ENCODE results near the gene MALT1. TPM values are rescaled to one million over a fixed set of nuclear protein-coding genes. Genes with fewer than 3 reads are reported as not detected.

MALT1 gene
- polyA plus RNA-seq, 2 of the 4 experiments (the other 2 are of a cell fraction) = 30.7 to 34.0 TPM

DNA sequence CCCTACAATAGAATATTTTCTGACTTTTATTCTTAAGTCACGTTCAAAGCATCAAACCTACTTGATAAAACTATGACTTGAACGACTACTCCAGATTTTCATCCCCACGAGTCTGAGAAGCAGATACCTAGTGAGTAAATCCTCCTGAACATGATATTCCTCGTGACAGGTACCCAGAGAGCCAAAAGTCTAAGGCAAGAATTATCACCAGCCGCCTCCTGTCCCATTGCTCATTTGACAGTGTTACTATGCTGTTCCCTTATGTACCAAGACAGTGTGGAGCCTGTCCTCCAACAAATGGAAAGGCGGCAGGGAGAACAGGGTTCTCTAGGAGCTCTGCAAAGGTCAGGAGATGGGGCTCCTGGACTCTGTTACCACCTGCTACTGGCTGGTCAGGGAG lies 34.1 kb upstream of the MALT1 start:
- no peak for FAIRE-seq
- 94% methylated on average over 6 of the region's 6 CpGs for WGBS (ENCODE audit: missing lambda C conversion rate)
- no peak overlapping the region for H3K4me3 ChIP-seq

DNA sequence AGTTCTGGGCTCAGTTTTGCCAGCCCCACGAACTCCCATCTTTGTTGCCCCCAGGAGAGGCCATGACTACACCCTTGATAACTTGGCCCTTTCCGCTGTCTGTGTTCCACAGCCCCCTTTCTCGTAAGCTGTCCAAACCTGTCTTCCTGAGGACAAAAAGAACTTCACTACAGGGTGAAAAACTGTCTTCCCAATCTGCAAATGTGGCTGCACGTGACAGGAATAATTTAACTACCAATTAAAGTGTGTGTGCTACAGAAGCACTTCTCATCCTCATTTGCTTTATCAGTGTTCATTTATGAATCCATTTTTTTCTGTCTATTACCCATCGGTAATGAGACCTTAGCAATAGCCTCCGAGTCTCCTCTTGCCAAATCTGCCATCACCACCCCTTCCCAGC lies 33.3 kb upstream of the MALT1 start:
- peak overlapping the region; percentile 20 to 89; a peak in 4 of 6 replicates for H3K27ac ChIP-seq
- H3K4me2 ChIP-seq = no peak overlapping the region
- FAIRE-seq (no peak), DNase-seq (ENCODE audit: low read depth in 1 of 2, low spot score in 1 of 2) (no peak), ATAC-seq (no peak)
- TF ChIP-seq ZSCAN20 (CRISPR knock-in tag; IDR thresholded peaks at IDR 0.05) (no peak), NPAS2 (CRISPR knock-in tag; IDR thresholded peaks at IDR 0.05; ENCODE audit: borderline replicate concordance) (no peak), BHLHE40 (IDR thresholded peaks at IDR 0.05; ENCODE audit: low read depth, low read length) (no peak), RNF2 (IDR thresholded peaks at IDR 0.05; ENCODE audit: borderline replicate concordance, low read depth) (no peak), CHD4 (IDR thresholded peaks at IDR 0.05; ENCODE audit: borderline replicate concordance) (no peak), RFX5 (IDR thresholded peaks at IDR 0.05) (no peak), JUN (IDR thresholded peaks at IDR 0.05) (no peak), MAZ (IDR thresholded peaks at IDR 0.05; ENCODE audit: borderline replicate concordance, low read depth, low read length) (no peak), ZNF302 (CRISPR knock-in tag; IDR thresholded peaks at IDR 0.05) (no peak), NFE2L2 (conservative IDR thresholded peaks at IDR 0.05; ENCODE audit: low read length) (no peak), EP300 (IDR thresholded peaks at IDR 0.05) (no peak), EHMT2 (IDR thresholded peaks at IDR 0.05; ENCODE audit: low read depth) (no peak), RARB (CRISPR knock-in tag; IDR thresholded peaks at IDR 0.05) (no peak)
- TF ChIP-seq, protein P1, sequence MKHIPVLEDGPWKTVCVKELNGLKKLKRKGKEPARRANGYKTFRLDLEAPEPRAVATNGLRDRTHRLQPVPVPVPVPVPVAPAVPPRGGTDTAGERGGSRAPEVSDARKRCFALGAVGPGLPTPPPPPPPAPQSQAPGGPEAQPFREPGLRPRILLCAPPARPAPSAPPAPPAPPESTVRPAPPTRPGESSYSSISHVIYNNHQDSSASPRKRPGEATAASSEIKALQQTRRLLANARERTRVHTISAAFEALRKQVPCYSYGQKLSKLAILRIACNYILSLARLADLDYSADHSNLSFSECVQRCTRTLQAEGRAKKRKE (CRISPR knock-in tag; IDR thresholded peaks at IDR 0.05; ENCODE audit: low read depth) = no peak
- TF ChIP-seq, protein P2, sequence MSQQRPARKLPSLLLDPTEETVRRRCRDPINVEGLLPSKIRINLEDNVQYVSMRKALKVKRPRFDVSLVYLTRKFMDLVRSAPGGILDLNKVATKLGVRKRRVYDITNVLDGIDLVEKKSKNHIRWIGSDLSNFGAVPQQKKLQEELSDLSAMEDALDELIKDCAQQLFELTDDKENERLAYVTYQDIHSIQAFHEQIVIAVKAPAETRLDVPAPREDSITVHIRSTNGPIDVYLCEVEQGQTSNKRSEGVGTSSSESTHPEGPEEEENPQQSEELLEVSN (IDR thresholded peaks at IDR 0.05; ENCODE audit: borderline replicate concordance, low read depth) = no peak
- TF ChIP-seq, protein P3, sequence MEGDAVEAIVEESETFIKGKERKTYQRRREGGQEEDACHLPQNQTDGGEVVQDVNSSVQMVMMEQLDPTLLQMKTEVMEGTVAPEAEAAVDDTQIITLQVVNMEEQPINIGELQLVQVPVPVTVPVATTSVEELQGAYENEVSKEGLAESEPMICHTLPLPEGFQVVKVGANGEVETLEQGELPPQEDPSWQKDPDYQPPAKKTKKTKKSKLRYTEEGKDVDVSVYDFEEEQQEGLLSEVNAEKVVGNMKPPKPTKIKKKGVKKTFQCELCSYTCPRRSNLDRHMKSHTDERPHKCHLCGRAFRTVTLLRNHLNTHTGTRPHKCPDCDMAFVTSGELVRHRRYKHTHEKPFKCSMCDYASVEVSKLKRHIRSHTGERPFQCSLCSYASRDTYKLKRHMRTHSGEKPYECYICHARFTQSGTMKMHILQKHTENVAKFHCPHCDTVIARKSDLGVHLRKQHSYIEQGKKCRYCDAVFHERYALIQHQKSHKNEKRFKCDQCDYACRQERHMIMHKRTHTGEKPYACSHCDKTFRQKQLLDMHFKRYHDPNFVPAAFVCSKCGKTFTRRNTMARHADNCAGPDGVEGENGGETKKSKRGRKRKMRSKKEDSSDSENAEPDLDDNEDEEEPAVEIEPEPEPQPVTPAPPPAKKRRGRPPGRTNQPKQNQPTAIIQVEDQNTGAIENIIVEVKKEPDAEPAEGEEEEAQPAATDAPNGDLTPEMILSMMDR (IDR thresholded peaks at IDR 0.05) = no peak
- TF ChIP-seq, protein P4, sequence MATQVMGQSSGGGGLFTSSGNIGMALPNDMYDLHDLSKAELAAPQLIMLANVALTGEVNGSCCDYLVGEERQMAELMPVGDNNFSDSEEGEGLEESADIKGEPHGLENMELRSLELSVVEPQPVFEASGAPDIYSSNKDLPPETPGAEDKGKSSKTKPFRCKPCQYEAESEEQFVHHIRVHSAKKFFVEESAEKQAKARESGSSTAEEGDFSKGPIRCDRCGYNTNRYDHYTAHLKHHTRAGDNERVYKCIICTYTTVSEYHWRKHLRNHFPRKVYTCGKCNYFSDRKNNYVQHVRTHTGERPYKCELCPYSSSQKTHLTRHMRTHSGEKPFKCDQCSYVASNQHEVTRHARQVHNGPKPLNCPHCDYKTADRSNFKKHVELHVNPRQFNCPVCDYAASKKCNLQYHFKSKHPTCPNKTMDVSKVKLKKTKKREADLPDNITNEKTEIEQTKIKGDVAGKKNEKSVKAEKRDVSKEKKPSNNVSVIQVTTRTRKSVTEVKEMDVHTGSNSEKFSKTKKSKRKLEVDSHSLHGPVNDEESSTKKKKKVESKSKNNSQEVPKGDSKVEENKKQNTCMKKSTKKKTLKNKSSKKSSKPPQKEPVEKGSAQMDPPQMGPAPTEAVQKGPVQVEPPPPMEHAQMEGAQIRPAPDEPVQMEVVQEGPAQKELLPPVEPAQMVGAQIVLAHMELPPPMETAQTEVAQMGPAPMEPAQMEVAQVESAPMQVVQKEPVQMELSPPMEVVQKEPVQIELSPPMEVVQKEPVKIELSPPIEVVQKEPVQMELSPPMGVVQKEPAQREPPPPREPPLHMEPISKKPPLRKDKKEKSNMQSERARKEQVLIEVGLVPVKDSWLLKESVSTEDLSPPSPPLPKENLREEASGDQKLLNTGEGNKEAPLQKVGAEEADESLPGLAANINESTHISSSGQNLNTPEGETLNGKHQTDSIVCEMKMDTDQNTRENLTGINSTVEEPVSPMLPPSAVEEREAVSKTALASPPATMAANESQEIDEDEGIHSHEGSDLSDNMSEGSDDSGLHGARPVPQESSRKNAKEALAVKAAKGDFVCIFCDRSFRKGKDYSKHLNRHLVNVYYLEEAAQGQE (IDR thresholded peaks at IDR 0.05) = no peak
- TF ChIP-seq, protein P5, sequence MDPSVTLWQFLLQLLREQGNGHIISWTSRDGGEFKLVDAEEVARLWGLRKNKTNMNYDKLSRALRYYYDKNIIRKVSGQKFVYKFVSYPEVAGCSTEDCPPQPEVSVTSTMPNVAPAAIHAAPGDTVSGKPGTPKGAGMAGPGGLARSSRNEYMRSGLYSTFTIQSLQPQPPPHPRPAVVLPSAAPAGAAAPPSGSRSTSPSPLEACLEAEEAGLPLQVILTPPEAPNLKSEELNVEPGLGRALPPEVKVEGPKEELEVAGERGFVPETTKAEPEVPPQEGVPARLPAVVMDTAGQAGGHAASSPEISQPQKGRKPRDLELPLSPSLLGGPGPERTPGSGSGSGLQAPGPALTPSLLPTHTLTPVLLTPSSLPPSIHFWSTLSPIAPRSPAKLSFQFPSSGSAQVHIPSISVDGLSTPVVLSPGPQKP (IDR thresholded peaks at IDR 0.05; ENCODE audit: low read depth, low read length) = no peak
- peaks cover 49% of the 10 kb centered on the region for H3K4me1 ChIP-seq
- H3K9me3 ChIP-seq = no peaks in the 10 kb centered on the region
- POLR2A ChIA-PET = no interaction called here
- 86% methylated on average over 6 of the region's 6 CpGs for WGBS (ENCODE audit: missing lambda C conversion rate)
- CTCF ChIA-PET = no interaction called here
- H3K4me3 ChIP-seq = no peak overlapping the region

More for the DNA sequence above, 34.1 kb upstream of the MALT1 start:
- DNase-seq (ENCODE audit: low read depth in 1 of 2, low spot score in 1 of 2) = no peak
- ChIA-PET POLR2A (no interaction called here), CTCF (no interaction called here)
- Histone ChIP-seq H3K4me1 (peaks cover 49% of the 10 kb centered on the region), H3K9me3 (no peaks in the 10 kb centered on the region), H3K4me2 (no peak overlapping the region), H3K27ac (peak overlapping the region; percentile 36 to 89; a peak in 5 of 6 replicates)
- ATAC-seq = no peak
- TF ChIP-seq, protein P1 (CRISPR knock-in tag; IDR thresholded peaks at IDR 0.05; ENCODE audit: low read depth) = no peak
- TF ChIP-seq CBX2 (IDR thresholded peaks at IDR 0.05; ENCODE audit: borderline replicate concordance, low read depth) (no peak), JUNB (IDR thresholded peaks at IDR 0.05) (no peak), POLR2AphosphoS2 (conservative IDR thresholded peaks at IDR 0.05; ENCODE audit: low read length) (no peak), KDM5A (IDR thresholded peaks at IDR 0.05) (no peak)
- TF ChIP-seq, protein P6, sequence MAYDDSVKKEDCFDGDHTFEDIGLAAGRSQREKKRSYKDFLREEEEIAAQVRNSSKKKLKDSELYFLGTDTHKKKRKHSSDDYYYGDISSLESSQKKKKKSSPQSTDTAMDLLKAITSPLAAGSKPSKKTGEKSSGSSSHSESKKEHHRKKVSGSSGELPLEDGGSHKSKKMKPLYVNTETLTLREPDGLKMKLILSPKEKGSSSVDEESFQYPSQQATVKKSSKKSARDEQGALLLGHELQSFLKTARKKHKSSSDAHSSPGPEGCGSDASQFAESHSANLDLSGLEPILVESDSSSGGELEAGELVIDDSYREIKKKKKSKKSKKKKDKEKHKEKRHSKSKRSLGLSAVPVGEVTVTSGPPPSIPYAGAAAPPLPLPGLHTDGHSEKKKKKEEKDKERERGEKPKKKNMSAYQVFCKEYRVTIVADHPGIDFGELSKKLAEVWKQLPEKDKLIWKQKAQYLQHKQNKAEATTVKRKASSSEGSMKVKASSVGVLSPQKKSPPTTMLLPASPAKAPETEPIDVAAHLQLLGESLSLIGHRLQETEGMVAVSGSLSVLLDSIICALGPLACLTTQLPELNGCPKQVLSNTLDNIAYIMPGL (CRISPR knock-in tag; IDR thresholded peaks at IDR 0.05; ENCODE audit: borderline replicate concordance) = no peak

Measured in A549 (cell line).